Heart right ventricle (tissue), 16 donors: ENCODE measurements around the gene SLC39A11. TPM values are rescaled to one million over a fixed set of nuclear protein-coding genes. Genes with fewer than 3 reads are reported as not detected.
A peak's percentile ranks its signal among the peaks of the same experiment; 100 is the strongest.

ENCODE experiments used
- ATAC-seq, 8 donors: fragments of 200-7000 bp; cut with Tn5 transposase; one replicate each; pipeline ENCODE4 v1.9.1; 2020; ENCODE audit warnings: mild to moderate bottlenecking in 8 of 8, moderate library complexity in 8 of 8, moderate number of reproducible peaks in 1 of 8
- DNase-seq, 2 donors: peaks; one replicate each; pipeline ENCODE4 v3.0.0-alpha.2; 2020
- H3K27ac ChIP-seq, 10 donors: fragments of 200-600 bp; sonication (generic) in 2 of 10; one replicate each; pipeline versions ENCODE4 v1.5.0 to v1.8.0; 2020 to 2022; ENCODE audit warnings: mild to moderate bottlenecking in 3 of 10
- H3K27me3 ChIP-seq, 7 donors: fragments of 200-600 bp; one replicate each; pipeline ENCODE4 v1.8.0; 2021 to 2022; ENCODE audit warnings: mild to moderate bottlenecking in 2 of 7
- H3K36me3 ChIP-seq, 9 donors: fragments of 200-600 bp; sonication (generic) in 1 of 9; one replicate each; pipeline versions ENCODE4 v1.5.0 to v1.8.0; 2020 to 2022; ENCODE audit warnings: mild to moderate bottlenecking in 2 of 9
- H3K4me1 ChIP-seq, 9 donors: fragments of 200-600 bp; sonication (generic) in 1 of 9; one replicate each; pipeline versions ENCODE4 v1.5.0 to v1.8.0; 2020 to 2022; ENCODE audit warnings: mild to moderate bottlenecking in 4 of 9
- H3K4me3 ChIP-seq, 10 donors: fragments of 200-600 bp; sonication (generic) in 2 of 10; one replicate each; pipeline versions ENCODE4 v1.5.0 to v1.8.0; 2020 to 2022; ENCODE audit warnings: mild to moderate bottlenecking in 7 of 10, moderate library complexity in 2 of 10
- H3K9me3 ChIP-seq, 11 donors: fragments of 200-600 bp in 10 of 11; sonication (generic) in 2 of 11; one replicate each; pipeline versions ENCODE4 v1.5.0 to v1.8.0; 2013 to 2022; ENCODE audit warnings: mild to moderate bottlenecking in 2 of 11, control low read depth in 1 of 11, moderate library complexity in 1 of 11
- CTCF ChIP-seq, 9 donors: fragments of 200-600 bp; sonication (generic) in 2 of 9; IDR thresholded peaks; one replicate each; pipeline versions ENCODE4 v1.5.0 to v1.8.0; 2021 to 2022; ENCODE audit warnings: antibody characterized with exemption in 9 of 9, mild to moderate bottlenecking in 5 of 9, moderate library complexity in 1 of 9
- WGBS, 2 donors: extraction: QIAGEN DNeasy Blood & Tissue Kit; methylation state at CpG; one replicate each; pipeline ENCODE4 v1.1.7; 2013; ENCODE audit warnings: inconsistent platforms in 1 of 2; 5-methylcytosine and 5-hydroxymethylcytosine counted together
- intact Hi-C, 10 donors: fragments of 100-400 bp; cut with DNase I; formaldehyde crosslinking; loops; one replicate each; pipeline versions ENCODE4 v1.11.1 to v1.14.2; 2022
- polyA plus RNA-seq, 2 donors: library from polyadenylated mRNA; stranded (reverse); fragments of 200-250 nt; gene quantifications; one replicate each; pipeline ENCODE4 v1.2.3, GENCODE V29; 2013
- total RNA-seq, 10 donors: library from RNA; stranded (reverse); fragmentation: NEBNext Ultra II Directional in 3 of 10; extraction: Animal tissue kit (Norgen Biotek cat#: 25700) in 3 of 10; gene quantifications; one replicate each; pipeline versions ENCODE4 v1.2.1 to v1.2.4, GENCODE V29; 2021 to 2023
- donor health status: Arrhythmogenic right ventricular cardiomyopathy.
- donor health status: ischemic (EF 13 %, LVEDD 7.1; RV severe dilation, severe dysfunction).
- donor health status: healthy with polysubstance abuse.
- donor health status: DM: no; HTN: yes; CAD: no.
- donor health status: DM: no; HTN: no; CAD: no.
- donor health status: ischemic (EF 25% LVEDD 6.9; RV normal size, moderate dysfunction).
- donor health status: ischemic (EF 25% LVEDD 5.7; RV mildly dilated, moderate dysfunction).
- donor health status: healthy.
- donor health status: DM: yes; HTN: yes; CAD: no.
- donor health status: Ischemic cardiomyopathy.
- donor health status: ischemic (EF 35%, LVEDD 5.7; RV mildly dilated, moderate dysfunction).
- donor health status: nonischemic (EF 11% LVEDD 7.7; RV severe dilation, severe dysfunction).
- donor health status: DM: yes; HTN: yes; CAD: no.
- donor health status: PGD.
- donor health status: ischemic (EF 29% LVEDD 5.4; RV normal size, mild dysfunction).
- donor health status: nonischemic (EF 23%, LVEDD 6.1; RV moderate dilation, normal function).

SLC39A11 gene
- total and polyA plus RNA-seq, 12 donors = 2.4 to 11.3 (median 6.4) TPM

- Histone ChIP-seq H3K27me3 (no peaks in the 10 kb centered on the region), H3K4me3 (no peak overlapping the region), H3K9me3 (no peaks in the 10 kb centered on the region), H3K4me1 (peaks cover 0 to 15% (median 0%) of the 10 kb centered on the region in 9 donors), H3K27ac (no peak overlapping the region), H3K36me3 (peaks cover 0 to 13% (median 0%) of the 10 kb centered on the region in 9 donors)
- no peak for DNase-seq
- intact Hi-C loops = no loop called here
- WGBS, 2 donors = 91 to 93% methylated on average over 8 of the region's 8 CpGs
- no peak for TF ChIP-seq CTCF (IDR thresholded peaks at IDR 0.05)
- ATAC-seq = no peak
Observed at GRCh38 chr17:73029991-73030390, 62.5 kb downstream of the SLC39A11 start.

- H3K4me3 ChIP-seq = no peak overlapping the region
- intact Hi-C loops = no loop called here
- peaks cover 0 to under 1% (median 0%) of the 10 kb centered on the region in 11 donors for H3K9me3 ChIP-seq
- DNase-seq (no peak), ATAC-seq (no peak)
- TF ChIP-seq CTCF (IDR thresholded peaks at IDR 0.05) = no peak
- H3K4me1 ChIP-seq = peaks cover 0 to 15% (median 0%) of the 10 kb centered on the region in 9 donors
- H3K27ac ChIP-seq = peak overlapping the region in 1 of 10 donors; percentile 4
- H3K36me3 ChIP-seq = peaks cover 0 to 13% (median 2%) of the 10 kb centered on the region in 9 donors
- no peaks in the 10 kb centered on the region for H3K27me3 ChIP-seq
- WGBS, 2 donors = 99% methylated on average over 6 of the region's 6 CpGs
Observed at GRCh38 chr17:73029021-73029420, 63.5 kb downstream of the SLC39A11 start.

GRCh38 chr17:73028299-73028755 lies 64.2 kb downstream of the SLC39A11 start:
- WGBS, 2 donors = 69 to 76% methylated on average over 5 of the region's 5 CpGs
- intact Hi-C loops = no loop called here
- H3K27me3 ChIP-seq = no peaks in the 10 kb centered on the region
- DNase-seq (no peak), ATAC-seq (peak in 6 of 8 donors; percentile 20 to 79 (median 55))
- no peak for TF ChIP-seq CTCF (IDR thresholded peaks at IDR 0.05)
- peak overlapping the region in 3 of 10 donors; percentile 1 to 44 (median 4) for H3K27ac ChIP-seq
- H3K36me3 ChIP-seq = peaks cover 0 to 13% (median 5%) of the 10 kb centered on the region in 9 donors
- peaks cover 0 to 15% (median 0%) of the 10 kb centered on the region in 9 donors for H3K4me1 ChIP-seq
- no peak overlapping the region for H3K4me3 ChIP-seq
- peaks cover 0 to 5% (median 0%) of the 10 kb centered on the region in 11 donors for H3K9me3 ChIP-seq

GRCh38 chr17:73027130-73027741 lies 65.3 kb downstream of the SLC39A11 start:
- WGBS, 2 donors = 65 to 70% methylated on average over 7 of the region's 7 CpGs
- Histone ChIP-seq H3K27ac (peak overlapping the region in 2 of 10 donors; percentile 15 to 44), H3K27me3 (no peaks in the 10 kb centered on the region), H3K4me1 (peaks cover 0 to 15% (median 0%) of the 10 kb centered on the region in 9 donors), H3K9me3 (peaks cover 0 to 5% (median 0%) of the 10 kb centered on the region in 11 donors), H3K36me3 (peaks cover 0 to 13% (median 5%) of the 10 kb centered on the region in 9 donors), H3K4me3 (no peak overlapping the region)
- ATAC-seq = no peak
- no peak for DNase-seq
- intact Hi-C loops = no loop called here
- TF ChIP-seq CTCF (IDR thresholded peaks at IDR 0.05) = no peak
